Measurements from ENCODE around the gene APCDD1L.

APCDD1L gene

GRCh38 chr20:58420798-58421496 is 94.3 kb downstream of the APCDD1L start:
- TF ChIP-seq SPI1 (IDR thresholded peaks at IDR 0.05; ENCODE audit: borderline replicate concordance, low read depth): no peak
- TF ChIP-seq GABPA (IDR thresholded peaks at IDR 0.05; ENCODE audit: low read depth): no peak
- no peak for TF ChIP-seq POLR2AphosphoS5 (IDR thresholded peaks at IDR 0.05; ENCODE audit: low read depth)
- TF ChIP-seq, protein P1, sequence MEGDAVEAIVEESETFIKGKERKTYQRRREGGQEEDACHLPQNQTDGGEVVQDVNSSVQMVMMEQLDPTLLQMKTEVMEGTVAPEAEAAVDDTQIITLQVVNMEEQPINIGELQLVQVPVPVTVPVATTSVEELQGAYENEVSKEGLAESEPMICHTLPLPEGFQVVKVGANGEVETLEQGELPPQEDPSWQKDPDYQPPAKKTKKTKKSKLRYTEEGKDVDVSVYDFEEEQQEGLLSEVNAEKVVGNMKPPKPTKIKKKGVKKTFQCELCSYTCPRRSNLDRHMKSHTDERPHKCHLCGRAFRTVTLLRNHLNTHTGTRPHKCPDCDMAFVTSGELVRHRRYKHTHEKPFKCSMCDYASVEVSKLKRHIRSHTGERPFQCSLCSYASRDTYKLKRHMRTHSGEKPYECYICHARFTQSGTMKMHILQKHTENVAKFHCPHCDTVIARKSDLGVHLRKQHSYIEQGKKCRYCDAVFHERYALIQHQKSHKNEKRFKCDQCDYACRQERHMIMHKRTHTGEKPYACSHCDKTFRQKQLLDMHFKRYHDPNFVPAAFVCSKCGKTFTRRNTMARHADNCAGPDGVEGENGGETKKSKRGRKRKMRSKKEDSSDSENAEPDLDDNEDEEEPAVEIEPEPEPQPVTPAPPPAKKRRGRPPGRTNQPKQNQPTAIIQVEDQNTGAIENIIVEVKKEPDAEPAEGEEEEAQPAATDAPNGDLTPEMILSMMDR (IDR thresholded peaks at IDR 0.05; ENCODE audit: insufficient read depth, low read length): no peak
- no peaks in the 10 kb centered on the region for H3K27me3 ChIP-seq (ENCODE audit: insufficient read depth, poor library complexity, severe bottlenecking)
- no peak overlapping the region for H3K27ac ChIP-seq (replicated peaks)
- H3K4me3 ChIP-seq (replicated peaks; ENCODE audit: insufficient read depth, low read length): no peak overlapping the region
- no peak for DNase-seq (ENCODE audit: low read depth in 1 of 2, low spot score in 1 of 2)

- DNase-seq (ENCODE audit: low read depth in 1 of 2, low spot score in 1 of 2): no peak
- Histone ChIP-seq H3K27ac (replicated peaks) (no peak overlapping the region), H3K4me3 (replicated peaks; ENCODE audit: insufficient read depth, low read length) (no peak overlapping the region), H3K27me3 (ENCODE audit: insufficient read depth, poor library complexity, severe bottlenecking) (no peaks in the 10 kb centered on the region)
- TF ChIP-seq GABPA (IDR thresholded peaks at IDR 0.05; ENCODE audit: low read depth) (no peak), SPI1 (IDR thresholded peaks at IDR 0.05; ENCODE audit: borderline replicate concordance, low read depth) (no peak), POLR2AphosphoS5 (IDR thresholded peaks at IDR 0.05; ENCODE audit: low read depth) (no peak)
- TF ChIP-seq, protein P2, sequence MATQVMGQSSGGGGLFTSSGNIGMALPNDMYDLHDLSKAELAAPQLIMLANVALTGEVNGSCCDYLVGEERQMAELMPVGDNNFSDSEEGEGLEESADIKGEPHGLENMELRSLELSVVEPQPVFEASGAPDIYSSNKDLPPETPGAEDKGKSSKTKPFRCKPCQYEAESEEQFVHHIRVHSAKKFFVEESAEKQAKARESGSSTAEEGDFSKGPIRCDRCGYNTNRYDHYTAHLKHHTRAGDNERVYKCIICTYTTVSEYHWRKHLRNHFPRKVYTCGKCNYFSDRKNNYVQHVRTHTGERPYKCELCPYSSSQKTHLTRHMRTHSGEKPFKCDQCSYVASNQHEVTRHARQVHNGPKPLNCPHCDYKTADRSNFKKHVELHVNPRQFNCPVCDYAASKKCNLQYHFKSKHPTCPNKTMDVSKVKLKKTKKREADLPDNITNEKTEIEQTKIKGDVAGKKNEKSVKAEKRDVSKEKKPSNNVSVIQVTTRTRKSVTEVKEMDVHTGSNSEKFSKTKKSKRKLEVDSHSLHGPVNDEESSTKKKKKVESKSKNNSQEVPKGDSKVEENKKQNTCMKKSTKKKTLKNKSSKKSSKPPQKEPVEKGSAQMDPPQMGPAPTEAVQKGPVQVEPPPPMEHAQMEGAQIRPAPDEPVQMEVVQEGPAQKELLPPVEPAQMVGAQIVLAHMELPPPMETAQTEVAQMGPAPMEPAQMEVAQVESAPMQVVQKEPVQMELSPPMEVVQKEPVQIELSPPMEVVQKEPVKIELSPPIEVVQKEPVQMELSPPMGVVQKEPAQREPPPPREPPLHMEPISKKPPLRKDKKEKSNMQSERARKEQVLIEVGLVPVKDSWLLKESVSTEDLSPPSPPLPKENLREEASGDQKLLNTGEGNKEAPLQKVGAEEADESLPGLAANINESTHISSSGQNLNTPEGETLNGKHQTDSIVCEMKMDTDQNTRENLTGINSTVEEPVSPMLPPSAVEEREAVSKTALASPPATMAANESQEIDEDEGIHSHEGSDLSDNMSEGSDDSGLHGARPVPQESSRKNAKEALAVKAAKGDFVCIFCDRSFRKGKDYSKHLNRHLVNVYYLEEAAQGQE (IDR thresholded peaks at IDR 0.05; ENCODE audit: insufficient replicate concordance, low read depth): no peak
- TF ChIP-seq, protein P1 (IDR thresholded peaks at IDR 0.05; ENCODE audit: insufficient read depth, low read length): no peak
These were observed 96.0 kb downstream of the APCDD1L start for GRCh38 chr20:58418949-58419748.

DNA sequence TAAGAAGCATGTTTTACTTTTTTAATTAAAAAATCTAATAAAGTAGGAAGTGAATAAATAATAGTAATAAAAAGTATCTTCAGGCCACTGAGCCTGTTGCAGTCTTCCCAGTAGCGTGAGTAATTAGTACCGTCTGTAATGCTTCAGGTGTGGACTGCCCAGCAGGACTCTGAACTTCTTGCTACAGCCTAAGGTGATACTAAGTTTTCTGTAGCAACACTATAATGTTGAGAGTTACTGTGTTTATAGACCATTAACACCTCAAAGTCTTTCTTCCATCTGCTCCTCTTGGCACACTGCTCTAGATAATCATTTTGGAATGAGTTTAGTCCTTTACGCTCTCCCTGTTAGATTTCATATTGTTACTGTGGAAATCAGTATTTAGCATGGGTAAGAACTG is 97.8 kb downstream of the APCDD1L start:
- H3K27me3 ChIP-seq (ENCODE audit: insufficient read depth, poor library complexity, severe bottlenecking): no peaks in the 10 kb centered on the region
- H3K4me3 ChIP-seq (replicated peaks; ENCODE audit: insufficient read depth, low read length): no peak overlapping the region
- TF ChIP-seq SPI1 (IDR thresholded peaks at IDR 0.05; ENCODE audit: borderline replicate concordance, low read depth): no peak
- no peak for TF ChIP-seq POLR2AphosphoS5 (IDR thresholded peaks at IDR 0.05; ENCODE audit: low read depth)
- no peak for TF ChIP-seq GABPA (IDR thresholded peaks at IDR 0.05; ENCODE audit: low read depth)
- TF ChIP-seq, protein P1 (IDR thresholded peaks at IDR 0.05; ENCODE audit: insufficient read depth, low read length): no peak
- TF ChIP-seq, protein P2 (IDR thresholded peaks at IDR 0.05; ENCODE audit: insufficient replicate concordance, low read depth): no peak
- no peak overlapping the region for H3K27ac ChIP-seq (replicated peaks)
- no peak for DNase-seq (ENCODE audit: low read depth in 1 of 2, low spot score in 1 of 2)

All from HL-60 (cell line).